ENCODE measurements around the gene INHBC. TPM values are rescaled to one million over a fixed set of nuclear protein-coding genes. Genes with fewer than 3 reads are reported as not detected.
"Not testable (repeated sequence)": the region's sequence is repeated elsewhere in the genome, so short reads cannot be mapped to it uniquely, and the experiment has no call there.

INHBC gene
- polyA plus RNA-seq, 3 donors = 0.14 to 0.21 (median 0.20) TPM

DNA sequence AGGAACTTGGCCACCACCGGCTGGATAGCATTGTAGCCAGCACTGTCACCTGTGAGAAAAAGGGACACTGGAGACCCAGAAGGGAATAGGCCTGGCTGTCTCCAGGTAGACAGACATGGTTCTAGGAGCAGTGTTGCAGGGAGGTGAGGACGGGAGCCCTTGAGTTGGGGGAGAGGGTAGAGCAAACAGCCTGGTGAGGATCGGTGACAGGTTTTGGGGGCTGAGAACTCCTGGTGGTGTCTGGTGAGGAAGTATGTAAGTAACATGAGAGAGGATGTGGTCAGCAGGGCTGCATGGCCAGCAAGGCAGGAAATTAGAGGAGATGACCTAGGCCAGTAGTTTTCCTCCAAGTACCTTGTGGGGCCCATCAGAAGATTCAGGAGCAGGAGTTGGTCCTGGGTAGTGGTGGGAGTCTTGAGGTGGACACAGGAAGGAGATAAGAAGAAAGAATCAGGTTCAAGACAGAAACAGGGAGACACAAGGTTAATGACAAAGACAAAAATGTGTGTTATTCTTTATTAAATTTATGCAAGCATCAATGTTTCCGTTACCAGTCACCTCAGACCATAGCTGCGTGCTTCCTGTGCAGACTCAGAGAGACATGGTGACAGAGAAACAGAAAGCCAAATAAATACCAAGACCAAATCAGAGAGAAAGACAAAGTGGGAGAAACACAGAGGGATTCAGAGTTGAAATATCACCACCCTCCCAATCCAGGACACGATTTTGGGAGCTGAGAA is 45.0 kb downstream of the INHBC start, which contains the start of gene ARHGAP9:
Gene ARHGAP9 (minus strand): TSS at position 491 of the 740 bp plus-strand sequence. CDS start 460 bp downstream, at position 31.
- DNase-seq (ENCODE audit: low read depth in 3 of 3, low spot score in 2 of 3) = no peak

DNA sequence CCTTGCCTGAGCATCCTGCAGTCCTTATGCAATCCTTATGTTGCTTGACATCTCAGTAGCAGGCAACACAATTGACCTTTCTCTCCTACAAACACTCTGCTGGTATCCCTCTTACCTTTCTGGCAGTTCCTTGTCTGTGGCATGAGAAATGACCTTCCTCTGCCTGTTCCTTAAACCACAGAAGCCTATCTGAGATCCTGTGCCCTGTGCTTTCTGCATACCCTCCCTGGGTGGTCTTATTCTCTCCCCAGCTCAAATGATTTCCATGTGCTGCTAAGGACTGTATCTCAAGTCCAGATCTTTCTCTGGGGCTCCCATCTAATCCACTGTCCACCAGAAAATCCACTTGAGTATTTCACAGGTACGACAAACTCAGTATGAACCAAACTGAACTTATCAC is 47.1 kb downstream of the INHBC start:
- DNase-seq (ENCODE audit: low read depth in 3 of 3, low spot score in 2 of 3) = no peak

DNA sequence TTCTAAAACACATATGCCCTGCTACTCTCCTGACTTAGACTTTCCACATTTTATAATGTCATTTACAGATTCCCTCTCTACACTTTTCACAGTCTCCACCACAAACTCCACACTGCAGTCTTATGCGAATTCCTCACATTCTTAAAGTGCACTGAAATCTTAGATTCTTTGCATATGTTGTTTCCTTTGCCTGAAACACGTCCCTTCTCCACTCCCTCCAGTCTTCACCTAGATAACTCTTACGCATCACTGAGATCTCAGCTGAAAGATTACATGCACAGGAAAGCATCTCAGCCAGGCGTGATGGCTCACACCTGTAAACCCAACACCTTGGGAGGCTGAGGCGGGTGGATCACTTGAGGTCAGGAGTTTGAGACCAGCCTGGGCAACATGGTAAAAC is 48.9 kb downstream of the INHBC start:
- DNase-seq (ENCODE audit: low read depth in 3 of 3, low spot score in 2 of 3) = no peak

DNA sequence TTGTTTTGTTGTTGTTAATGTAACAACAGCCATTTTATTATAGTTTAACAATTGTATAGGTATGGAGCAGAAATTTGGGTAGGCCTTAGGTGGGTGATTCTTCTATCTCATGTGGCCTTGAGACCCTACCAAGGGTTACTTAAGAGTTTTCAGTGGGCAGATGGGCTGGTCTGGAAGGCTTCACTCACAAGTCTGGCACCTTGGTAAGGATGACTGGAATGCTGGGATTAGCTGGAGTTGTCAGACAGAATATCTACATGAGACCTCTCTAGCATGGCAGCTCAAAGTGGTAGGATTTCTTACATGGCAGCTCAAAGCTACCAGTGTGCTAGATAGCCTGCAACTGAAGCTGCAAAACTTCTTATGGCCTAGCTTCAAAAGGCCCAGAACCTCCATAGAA is 51.1 kb downstream of the INHBC start:
- no peak for DNase-seq (ENCODE audit: low read depth in 3 of 3, low spot score in 2 of 3)

DNA sequence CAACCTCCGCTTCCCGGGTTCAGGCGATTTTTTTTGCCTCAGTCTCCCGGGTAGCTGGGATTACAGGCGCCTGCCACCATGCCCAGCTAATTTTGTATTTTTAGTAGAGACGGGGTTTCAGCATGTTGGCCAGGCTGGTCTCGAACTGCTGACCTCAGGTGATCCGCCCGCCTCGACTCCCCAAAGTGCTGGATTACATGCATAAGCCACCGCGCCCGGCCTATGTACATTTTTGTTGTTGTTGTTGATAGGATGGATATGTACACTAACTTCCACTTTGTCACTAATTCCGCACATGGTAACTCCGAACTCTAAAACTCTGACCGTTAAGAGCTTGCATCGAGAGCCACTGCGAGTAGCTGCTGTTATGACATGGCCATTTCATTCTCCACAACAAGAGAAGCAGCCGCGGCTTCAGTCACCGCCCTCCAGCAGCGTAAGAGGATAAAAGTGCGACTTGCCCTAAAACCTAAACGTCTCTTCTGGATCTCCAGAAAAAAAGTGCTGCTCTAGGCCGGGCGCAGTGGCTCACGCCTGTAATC is 52.5 kb downstream of the INHBC start:
- DNase-seq (ENCODE audit: low read depth in 3 of 3, low spot score in 2 of 3) = no peak

DNA sequence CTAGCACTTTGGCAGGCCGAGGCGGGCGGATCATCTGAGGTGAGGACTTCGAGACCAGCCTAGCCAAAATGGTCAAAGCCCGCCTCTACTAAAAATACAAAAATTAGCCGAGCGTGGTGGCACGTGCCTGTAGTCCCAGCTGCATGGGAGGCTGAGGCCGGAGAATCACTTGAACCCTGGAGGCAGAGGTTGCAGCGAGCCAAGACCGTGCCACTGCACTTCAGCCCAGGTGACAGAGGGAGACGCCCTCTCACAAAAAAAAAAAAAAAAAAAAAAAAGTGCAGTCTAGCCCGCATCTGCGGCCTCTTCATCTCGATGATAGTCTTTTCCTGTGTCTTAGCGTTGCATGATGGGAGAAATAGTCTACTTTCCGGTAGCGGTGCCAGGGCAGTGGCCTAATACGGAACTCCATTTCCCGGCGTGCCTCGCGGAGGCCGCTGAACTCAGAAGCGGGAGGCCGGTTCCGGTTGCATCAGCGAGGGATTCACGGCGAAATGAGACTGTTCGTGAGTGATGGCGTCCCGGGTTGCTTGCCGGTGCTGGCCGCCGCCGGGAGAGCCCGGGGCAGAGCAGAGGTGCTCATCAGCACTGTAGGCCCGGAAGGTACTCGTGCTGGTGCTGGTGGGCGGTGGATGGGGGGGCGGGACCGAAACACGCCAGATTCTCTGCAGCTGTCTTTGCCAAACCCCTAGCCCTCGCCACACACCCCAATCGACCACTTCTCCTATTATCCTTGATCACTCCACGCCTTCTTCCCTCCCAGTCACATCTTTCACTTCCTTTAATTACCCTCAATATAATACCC is 53.2 kb downstream of the INHBC start, which contains the start of gene MARS1:
Gene MARS1 (plus strand): TSS at position 472 of the 805 bp plus-strand sequence. CDS start 23 bp downstream, at position 495.
- peak; percentile 89 to 92 (median 91) for DNase-seq (ENCODE audit: low read depth in 3 of 3, low spot score in 2 of 3)

DNA sequence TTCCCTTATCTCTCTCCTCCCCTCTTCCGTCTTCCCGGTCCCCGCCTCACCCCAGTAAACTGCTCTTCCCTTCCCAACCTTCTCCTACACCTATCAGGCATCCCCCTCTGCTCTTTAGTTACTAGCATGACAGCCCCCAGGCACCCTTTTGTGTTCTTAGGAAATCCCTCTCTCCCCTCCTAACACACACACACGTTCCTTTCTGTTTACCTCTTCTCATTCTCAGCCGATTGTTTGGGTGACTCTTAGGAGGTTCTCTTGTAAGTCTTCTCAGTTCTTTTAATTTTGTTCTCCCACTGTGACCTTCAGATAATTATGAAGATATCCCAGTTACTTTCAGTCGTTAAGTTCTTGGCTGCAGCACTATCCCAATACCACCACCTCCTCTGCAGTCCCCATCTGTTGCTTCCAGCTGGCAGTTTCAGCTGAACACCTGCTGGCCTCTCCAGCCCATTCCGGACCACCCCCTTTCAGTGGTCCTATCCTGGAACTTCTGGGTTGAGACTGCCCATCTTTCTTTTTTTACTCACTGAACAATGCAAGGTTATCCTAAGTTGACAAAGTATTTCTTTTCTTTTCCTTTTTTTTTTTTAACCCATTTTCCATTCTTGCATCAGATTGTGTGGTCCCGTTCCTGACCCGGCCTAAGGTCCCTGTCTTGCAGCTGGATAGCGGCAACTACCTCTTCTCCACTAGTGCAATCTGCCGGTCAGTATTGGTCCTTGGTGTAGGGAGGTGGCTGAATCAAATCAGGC is 54.0 kb downstream of the INHBC start:
- DNase-seq (ENCODE audit: low read depth in 3 of 3, low spot score in 2 of 3) = no peak

DNA sequence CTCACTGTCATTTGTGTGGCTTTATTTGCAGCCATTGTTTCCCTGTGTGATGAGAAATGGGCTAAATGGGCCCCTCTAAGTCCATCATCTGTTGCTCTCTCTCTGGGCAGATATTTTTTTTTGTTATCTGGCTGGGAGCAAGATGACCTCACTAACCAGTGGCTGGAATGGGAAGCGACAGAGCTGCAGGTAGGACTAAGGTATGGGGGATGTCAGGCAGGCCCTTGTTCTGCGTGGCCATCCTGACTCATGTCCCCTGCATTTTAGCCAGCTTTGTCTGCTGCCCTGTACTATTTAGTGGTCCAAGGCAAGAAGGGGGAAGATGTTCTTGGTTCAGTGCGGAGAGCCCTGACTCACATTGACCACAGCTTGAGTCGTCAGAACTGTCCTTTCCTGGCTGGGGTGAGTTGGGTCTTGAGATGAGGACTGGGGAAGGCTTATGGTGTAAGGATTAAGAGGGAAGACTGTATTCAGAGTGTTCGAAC is 54.6 kb downstream of the INHBC start:
- no peak for DNase-seq (ENCODE audit: low read depth in 3 of 3, low spot score in 2 of 3)

GRCh38 chr12:57490126-57490525 is 55.5 kb downstream of the INHBC start:
- DNase-seq (ENCODE audit: low read depth in 3 of 3, low spot score in 2 of 3) = no peak

DNA sequence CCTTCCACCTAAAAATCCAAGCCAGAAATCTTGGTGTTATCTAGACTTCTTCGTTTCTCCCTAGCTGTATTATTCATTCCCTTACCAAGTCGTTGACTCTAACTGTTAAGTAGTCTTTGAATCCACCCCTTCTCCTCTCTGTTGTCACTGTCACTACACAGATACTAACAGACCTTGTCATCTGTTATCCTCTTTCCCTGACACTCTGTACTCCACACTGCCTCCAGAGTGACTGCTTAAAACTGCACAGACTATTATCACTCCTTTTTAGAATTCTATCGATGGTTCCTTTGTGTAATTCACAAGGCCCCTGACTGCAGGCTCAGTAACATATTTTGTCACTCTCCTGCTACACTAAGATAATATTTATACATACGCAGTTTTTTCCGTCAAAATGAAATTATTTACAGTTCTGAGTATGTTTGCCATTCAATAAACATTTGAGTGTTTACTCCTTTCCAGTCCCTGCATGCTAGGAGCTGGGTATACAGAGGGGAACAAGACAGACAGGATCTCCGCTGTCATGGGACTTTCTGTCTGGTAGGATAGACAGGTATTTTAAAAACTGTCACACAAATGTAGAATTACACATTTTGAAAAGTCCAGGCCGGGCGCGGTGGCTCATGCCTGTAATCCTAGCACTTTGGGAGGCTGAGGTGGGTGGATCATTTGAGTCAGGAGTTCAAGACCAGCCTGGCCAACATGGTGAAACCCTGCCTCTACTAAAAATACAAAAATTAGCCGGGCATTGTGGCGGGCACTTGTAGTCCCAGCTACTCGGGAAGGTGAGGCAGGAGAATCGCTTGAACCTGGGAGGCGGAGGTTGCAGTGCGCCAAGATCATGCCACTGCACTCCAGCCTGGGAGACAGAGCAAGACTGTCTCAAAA is 57.1 kb downstream of the INHBC start:
- DNase-seq (ENCODE audit: low read depth in 3 of 3, low spot score in 2 of 3) = no peak

DNA sequence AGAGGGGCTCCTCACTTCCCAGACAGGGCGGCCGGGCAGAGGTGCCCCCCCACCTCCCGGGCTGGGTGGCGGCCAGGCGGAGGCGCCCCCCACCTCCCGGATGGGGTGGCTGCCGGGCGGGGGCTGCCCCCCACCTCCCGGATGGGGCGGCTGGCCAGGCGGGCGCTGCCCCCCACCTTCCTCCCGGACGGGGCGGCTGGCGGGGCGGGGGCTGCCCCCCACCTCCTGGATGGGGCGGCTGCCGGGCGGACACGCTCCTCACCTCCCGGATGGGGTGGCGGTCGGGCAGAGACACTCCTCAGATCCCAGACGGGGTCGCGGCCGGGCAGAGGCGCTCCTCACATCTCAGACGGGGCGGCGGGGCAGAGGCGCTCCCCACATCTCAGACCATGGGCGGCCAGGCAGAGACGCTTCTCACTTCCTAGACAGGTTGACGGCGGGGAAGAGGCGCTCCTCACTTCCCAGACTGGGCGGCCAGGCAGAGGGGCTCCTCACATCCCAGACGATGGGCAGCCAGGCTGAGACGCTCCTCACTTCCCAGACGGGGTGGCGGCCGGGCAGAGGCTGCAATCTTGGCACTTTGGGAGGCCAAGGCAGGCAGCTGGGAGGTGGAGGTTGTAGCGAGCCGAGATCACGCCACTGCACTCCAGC is 60.6 kb downstream of the INHBC start:
- DNase-seq (ENCODE audit: low read depth in 3 of 3, low spot score in 2 of 3) = not testable (repeated sequence)

- no peak for DNase-seq (ENCODE audit: low read depth in 3 of 3, low spot score in 2 of 3)
These were observed 62.2 kb downstream of the INHBC start for GRCh38 chr12:57496822-57497221.

DNA sequence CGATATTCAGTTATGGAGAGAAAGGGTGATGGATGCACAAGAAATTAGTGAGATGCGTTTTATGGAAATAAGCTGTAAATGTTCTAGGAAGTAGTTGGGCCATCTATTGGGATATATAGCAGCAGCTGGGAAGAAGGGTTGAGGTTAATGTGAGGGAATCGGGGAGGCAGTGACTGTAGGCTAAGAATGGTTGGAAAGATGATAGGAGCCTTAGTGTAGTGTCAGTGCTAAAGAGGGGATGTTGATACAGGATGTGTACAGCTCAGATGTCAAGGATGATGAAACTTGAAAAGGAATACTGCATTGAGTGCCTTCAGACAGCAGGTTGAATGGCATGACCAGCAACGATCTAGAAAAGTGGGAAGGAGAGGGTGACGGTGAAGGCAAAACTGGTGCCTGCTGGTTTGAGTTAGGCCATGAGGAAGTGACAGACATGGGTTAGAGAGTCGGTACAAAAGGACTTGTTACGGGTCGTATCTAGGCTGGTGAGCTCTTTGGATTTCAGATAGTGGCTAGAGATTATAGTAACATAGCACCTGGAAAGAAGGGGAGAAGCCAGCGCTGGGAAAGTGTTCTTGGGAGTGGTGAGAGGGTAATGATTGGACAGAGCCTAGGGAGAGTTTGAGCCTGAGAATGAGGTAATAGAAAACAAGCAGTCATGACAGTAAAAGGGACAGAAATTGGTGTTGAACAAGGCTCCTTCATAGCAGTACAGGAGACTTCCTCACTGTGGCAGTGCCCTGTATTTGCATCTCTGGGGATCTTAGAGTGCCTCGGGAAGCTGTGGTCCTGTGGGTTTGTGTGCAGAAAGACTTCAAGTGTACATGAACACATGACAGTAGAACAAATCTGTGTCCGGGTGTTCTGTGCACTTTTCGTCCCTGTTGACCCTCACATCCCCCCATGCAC is 62.9 kb downstream of the INHBC start:
- no peak for DNase-seq (ENCODE audit: low read depth in 3 of 3, low spot score in 2 of 3)

GRCh38 chr12:57498132-57498502 is 63.5 kb downstream of the INHBC start:
- DNase-seq (ENCODE audit: low read depth in 3 of 3, low spot score in 2 of 3) = no peak

GRCh38 chr12:57498571-57498970 is 64.0 kb downstream of the INHBC start:
- no peak for DNase-seq (ENCODE audit: low read depth in 3 of 3, low spot score in 2 of 3)

GRCh38 chr12:57500213-57500612 is 65.6 kb downstream of the INHBC start:
- no peak for DNase-seq (ENCODE audit: low read depth in 3 of 3, low spot score in 2 of 3)

All from right renal cortex interstitium (tissue), 3 donors.